ENCODE results near the gene ZNF316.
"Not testable (repeated sequence)": the region's sequence is repeated elsewhere in the genome, so short reads cannot be mapped to it uniquely, and the experiment has no call there.

Gene ZNF316

DNA sequence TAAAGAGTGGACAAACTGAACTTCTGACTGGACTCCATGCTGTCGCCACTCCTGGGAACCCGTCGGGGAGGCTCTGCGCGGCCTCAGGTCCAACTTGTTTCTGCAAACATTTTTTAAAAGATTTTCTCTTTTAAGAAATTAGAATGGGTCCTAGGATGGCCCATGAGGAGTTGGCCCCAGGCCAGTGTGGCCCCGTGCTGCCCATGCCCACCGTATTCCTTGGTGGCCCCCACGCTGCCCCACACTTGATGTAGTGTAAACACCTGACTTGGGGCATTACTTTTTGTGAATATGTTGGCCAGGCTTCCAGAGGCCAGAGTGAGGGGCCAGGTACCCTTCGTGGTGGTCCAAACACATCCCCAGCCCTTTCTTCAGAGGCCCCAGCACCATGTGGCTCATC lies 19.3 kb downstream of the ZNF316 start:
- no peak for DNase-seq (ENCODE audit: low read depth)
- no peak overlapping the region for H3K4me3 ChIP-seq (ENCODE audit: low read length)
- TF ChIP-seq, protein P1, sequence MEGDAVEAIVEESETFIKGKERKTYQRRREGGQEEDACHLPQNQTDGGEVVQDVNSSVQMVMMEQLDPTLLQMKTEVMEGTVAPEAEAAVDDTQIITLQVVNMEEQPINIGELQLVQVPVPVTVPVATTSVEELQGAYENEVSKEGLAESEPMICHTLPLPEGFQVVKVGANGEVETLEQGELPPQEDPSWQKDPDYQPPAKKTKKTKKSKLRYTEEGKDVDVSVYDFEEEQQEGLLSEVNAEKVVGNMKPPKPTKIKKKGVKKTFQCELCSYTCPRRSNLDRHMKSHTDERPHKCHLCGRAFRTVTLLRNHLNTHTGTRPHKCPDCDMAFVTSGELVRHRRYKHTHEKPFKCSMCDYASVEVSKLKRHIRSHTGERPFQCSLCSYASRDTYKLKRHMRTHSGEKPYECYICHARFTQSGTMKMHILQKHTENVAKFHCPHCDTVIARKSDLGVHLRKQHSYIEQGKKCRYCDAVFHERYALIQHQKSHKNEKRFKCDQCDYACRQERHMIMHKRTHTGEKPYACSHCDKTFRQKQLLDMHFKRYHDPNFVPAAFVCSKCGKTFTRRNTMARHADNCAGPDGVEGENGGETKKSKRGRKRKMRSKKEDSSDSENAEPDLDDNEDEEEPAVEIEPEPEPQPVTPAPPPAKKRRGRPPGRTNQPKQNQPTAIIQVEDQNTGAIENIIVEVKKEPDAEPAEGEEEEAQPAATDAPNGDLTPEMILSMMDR (conservative IDR thresholded peaks at IDR 0.05; ENCODE audit: low read depth, low read length), result no peak

DNA sequence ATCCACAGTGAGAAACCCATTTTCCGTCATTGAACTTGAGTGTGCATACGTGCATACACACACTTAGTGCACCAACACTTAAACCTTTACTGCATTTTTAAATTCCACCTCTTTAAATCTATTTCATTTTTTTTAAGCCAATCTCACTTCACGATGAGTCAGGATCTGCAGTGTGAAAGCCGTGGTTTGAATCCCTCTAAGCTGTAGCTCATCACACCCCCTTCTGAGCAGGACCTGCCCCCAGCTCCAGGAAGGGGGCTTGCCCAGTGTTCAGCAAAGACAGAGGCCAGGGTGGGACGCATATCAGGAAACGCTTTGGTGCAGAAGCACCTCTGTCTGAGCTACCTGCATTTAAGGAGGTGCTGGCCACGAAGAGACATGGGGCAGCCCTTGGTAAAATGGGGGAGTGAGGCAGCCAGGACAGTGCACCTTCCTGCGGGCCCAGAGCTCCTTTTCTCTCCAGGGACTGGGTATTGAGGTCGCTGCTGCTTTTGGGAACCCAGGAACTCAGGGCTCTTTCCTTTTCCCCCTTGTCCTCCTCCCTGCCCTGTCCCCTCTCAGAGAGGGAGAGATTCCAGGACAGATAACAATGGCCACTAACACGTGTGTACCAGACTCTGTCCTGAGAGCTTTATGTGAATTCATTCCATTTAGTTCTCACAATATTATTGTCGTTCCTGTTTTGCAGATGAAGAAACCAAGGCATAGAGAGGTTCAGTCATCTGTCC lies 21.7 kb downstream of the ZNF316 start:
- H3K4me3 ChIP-seq (ENCODE audit: low read length), result no peak overlapping the region

DNA sequence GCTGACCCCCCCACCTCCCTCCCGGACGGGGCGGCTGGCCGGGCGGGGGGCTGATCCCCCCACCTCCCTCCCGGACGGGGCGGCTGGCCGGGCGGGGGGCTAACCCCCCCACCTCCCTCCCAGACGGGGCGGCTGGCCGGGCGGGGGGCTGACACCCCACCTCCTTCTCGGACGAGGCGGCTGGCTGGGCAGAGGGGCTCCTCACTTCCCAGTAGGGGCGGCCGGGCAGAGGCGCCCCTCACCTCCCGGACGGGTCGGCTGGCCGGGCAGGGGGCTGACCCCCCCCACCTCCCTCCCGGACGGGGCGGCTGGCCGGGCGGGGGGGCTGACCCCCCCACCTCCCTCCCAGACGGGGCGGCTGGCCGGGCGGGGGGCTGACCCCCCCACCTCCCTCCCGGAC lies 33.7 kb downstream of the ZNF316 start:
- DNase-seq (ENCODE audit: low read depth); H3K4me3 ChIP-seq (ENCODE audit: low read length): not testable (repeated sequence)

More for the DNA sequence above, 21.7 kb downstream of the ZNF316 start:
- no peak for DNase-seq (ENCODE audit: low read depth)
- TF ChIP-seq, protein P1 (conservative IDR thresholded peaks at IDR 0.05; ENCODE audit: low read depth, low read length), result no peak

DNA sequence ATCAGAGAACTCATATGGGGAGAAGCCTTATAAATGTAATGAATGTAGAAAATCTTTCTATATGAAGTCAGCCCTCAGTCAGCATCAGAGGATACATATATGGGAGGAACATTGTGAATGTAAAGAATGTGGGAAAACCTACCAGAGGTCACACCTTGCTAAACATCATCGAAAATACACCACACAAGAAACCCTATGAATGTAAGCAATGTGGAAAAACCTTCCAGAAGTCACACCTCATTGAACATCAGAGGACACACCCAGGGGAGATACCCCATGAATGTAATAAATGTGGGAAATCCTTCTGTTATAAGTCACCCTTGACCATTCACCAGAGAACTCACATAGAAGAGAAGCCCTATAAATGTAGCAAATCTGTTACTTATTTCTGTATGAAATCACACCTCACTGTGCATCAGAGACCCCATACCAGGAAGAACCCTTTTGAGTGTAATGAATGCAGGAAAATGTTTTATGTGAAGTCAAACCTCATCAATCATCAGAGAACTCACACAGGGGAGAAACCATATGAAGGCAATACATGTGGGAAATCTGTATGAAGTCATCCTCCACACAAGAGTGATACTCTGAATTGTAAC lies 38.8 kb downstream of the ZNF316 start:
- no peak for DNase-seq (ENCODE audit: low read depth)
- TF ChIP-seq, protein P1 (conservative IDR thresholded peaks at IDR 0.05; ENCODE audit: low read depth, low read length), result no peak
- no peak overlapping the region for H3K4me3 ChIP-seq (ENCODE audit: low read length)

DNA sequence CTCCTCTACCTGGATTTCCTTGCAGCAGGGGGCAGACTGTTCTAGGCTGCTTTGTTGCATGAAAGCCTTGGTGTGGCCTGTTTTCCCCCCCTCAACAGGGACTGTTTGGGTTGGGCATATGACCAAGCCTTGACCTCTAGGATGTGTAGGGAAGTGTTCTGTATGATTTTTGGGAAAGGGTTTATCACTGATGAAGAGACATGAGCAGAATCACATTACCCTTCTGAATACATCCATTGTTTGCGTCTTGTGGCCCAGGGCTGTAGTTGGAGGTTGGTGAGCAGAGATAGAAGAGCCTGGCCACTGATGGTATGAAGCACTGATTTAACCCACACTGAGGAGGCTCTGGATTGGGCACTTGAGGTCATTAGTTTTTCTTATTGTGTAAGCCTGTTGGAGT lies 43.0 kb downstream of the ZNF316 start:
- DNase-seq (ENCODE audit: low read depth), result no peak
- TF ChIP-seq, protein P1 (conservative IDR thresholded peaks at IDR 0.05; ENCODE audit: low read depth, low read length), result no peak
- no peak overlapping the region for H3K4me3 ChIP-seq (ENCODE audit: low read length)

DNA sequence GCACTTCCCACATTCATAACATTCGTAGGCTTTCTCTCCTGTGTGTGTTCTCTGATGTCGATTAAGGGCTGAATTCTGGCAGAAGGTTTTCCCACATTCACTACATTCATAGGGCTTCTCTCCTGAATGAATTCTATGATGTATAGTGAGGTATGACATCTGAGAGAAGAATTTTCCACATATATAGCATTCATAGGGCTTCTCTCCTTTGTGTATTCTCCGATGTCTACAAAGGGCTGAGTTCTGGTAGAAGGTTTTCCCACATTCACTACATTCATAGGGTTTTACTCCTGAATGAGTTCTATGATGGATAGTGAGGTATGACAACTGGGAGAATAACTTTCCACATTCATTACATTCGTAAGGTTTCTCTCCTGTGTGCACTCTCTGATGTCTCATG lies 54.0 kb downstream of the ZNF316 start:
- TF ChIP-seq, protein P1 (conservative IDR thresholded peaks at IDR 0.05; ENCODE audit: low read depth, low read length), result no peak
- H3K4me3 ChIP-seq (ENCODE audit: low read length), result no peak overlapping the region
- DNase-seq (ENCODE audit: low read depth), result no peak

DNA sequence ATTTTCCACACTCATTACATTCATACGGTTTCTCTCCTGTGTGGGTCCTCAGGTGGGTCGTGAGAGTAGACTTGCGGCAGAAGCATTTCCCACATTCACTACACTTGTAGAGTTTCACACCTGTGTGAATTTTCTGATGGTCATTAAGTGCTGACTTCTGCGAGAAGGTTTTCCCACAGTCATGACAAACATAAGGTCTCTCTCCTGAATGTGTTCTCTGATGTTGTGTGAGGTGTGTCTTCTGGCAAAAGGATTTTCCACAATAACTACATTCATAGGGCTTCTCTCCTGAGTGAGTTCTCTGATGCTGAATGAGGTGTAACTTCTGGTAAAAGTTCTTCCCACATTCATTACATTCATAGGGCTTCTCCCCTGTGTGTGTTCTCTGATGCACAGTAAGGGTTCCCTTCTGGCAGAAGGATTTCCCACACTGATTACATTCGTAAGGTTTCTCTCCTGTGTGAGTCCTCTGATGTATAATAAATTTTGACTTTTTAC lies 54.5 kb downstream of the ZNF316 start:
- H3K4me3 ChIP-seq (ENCODE audit: low read length), result no peak overlapping the region
- peak; percentile 6 for DNase-seq (ENCODE audit: low read depth)
- TF ChIP-seq, protein P1 (conservative IDR thresholded peaks at IDR 0.05; ENCODE audit: low read depth, low read length), result no peak
